HCT116 (cell line): Measurements from ENCODE around the gene NCAPH2. TPM values are rescaled to one million over a fixed set of nuclear protein-coding genes. Genes with fewer than 3 reads are reported as not detected.

Experiments
- ATAC-seq: fragments of 200-7000 bp; cut with Tn5 transposase; 2 replicates; pipeline ENCODE4 v1.9.1; 2020; ENCODE audit warnings: mild to moderate bottlenecking, moderate library complexity
- BruUV-seq: library from RNA; stranded (reverse); fragments of 400-500 nt; replicated peaks from 2 replicates; lab custom pipeline; 2021; lab: Mats Ljungman, UMichigan
- CTCF ChIA-PET: fragments of 300-600 bp; sonication (Branson Sonifier 250); formaldehyde crosslinking; loops from one replicate; lab custom pipeline; 2021; ENCODE audit warnings: antibody characterized with exemption; lab: Charles Lee
- POLR2A ChIA-PET: fragments of 300-600, 350-600 bp; sonication (Branson Sonifier 250); formaldehyde crosslinking; loops from one replicate; lab custom pipeline; 2021; ENCODE audit warnings: antibody characterized with exemption; lab: Charles Lee
- RAD21 ChIA-PET, 2 experiments: fragments of 300-600 bp; sonication (Branson Sonifier 250); formaldehyde crosslinking; loops; one replicate each; lab custom pipeline; 2023; ENCODE audit warnings: low total read pairs in 2 of 2; ENCODE audit not compliant: uncharacterized antibody in 2 of 2, unreplicated experiment in 2 of 2, low non-redundant PET in 1 of 2; lab: Charles Lee
- DNase-seq: peaks from one replicate; pipeline ENCODE4 v3.0.0-alpha.2; 2010; ENCODE audit warnings: low read depth, low spot score
- H2AFZ ChIP-seq: fragments of 200-600 bp; shearing (Covaris generic), sonication (generic); 2 replicates; pipeline ENCODE4 v1.6.1; 2017; ENCODE audit warnings: low read depth, mixed run types, mixed read lengths, antibody characterized with exemption, low read length; ENCODE audit not compliant: poor library complexity, severe bottlenecking
- H3K27ac ChIP-seq: 2 replicates; pipeline ENCODE4 v1.5.1; 2012; ENCODE audit warnings: low read depth, low read length
- H3K27me3 ChIP-seq: fragments of 200-600 bp; sonication (generic); 2 replicates; pipeline ENCODE4 v1.6.1; 2016; ENCODE audit warnings: mixed run types, low read length, mixed read lengths; ENCODE audit not compliant: insufficient read depth
- H3K36me3 ChIP-seq, 2 experiments: fragments of 200-500 bp in 1 of 2; fragments of 200-600 bp in 1 of 2; sonication (Bioruptor generic) in 1 of 2; sonication (generic) in 1 of 2; 2 replicates each; pipeline versions ENCODE4 v1.5.1 to v1.6.1; 2014 to 2016; ENCODE audit warnings: low read length in 2 of 2, inconsistent platforms in 1 of 2, mixed read lengths in 1 of 2, mixed run types in 1 of 2; ENCODE audit not compliant: insufficient read depth in 2 of 2, control insufficient read depth in 1 of 2
- H3K4me1 ChIP-seq, 2 experiments: fragments of 200-600 bp in 1 of 2; sonication (generic) in 1 of 2; 2 replicates each; pipeline versions ENCODE4 v1.5.1 to v1.6.1; 2012 to 2017; ENCODE audit warnings: low read length in 2 of 2, inconsistent platforms in 1 of 2, mild to moderate bottlenecking in 1 of 2, mixed read lengths in 1 of 2, mixed run types in 1 of 2, moderate library complexity in 1 of 2; ENCODE audit not compliant: insufficient read depth in 2 of 2, control insufficient read depth in 1 of 2
- H3K4me2 ChIP-seq: fragments of 200-600 bp; sonication (generic); 2 replicates; pipeline ENCODE4 v1.6.1; 2017; ENCODE audit warnings: mixed run types, low read length, mixed read lengths
- H3K4me3 ChIP-seq, 2 experiments: fragments of 200-600 bp in 1 of 2; sonication (generic) in 1 of 2; replicated peaks in 1 of 2; 2 replicates each; pipeline ENCODE4 v1.5.1; 2011 to 2016; ENCODE audit warnings: low read length in 2 of 2, control low read depth in 1 of 2, low read depth in 1 of 2, mild to moderate bottlenecking in 1 of 2, mixed read lengths in 1 of 2, mixed run types in 1 of 2
- H3K79me2 ChIP-seq: fragments of 200-600 bp; sonication (generic); 2 replicates; pipeline ENCODE4 v1.6.1; 2017; ENCODE audit warnings: mild to moderate bottlenecking, mixed run types, low read length, moderate library complexity, mixed read lengths; ENCODE audit not compliant: insufficient read depth
- H3K9ac ChIP-seq: fragments of 200-600 bp; sonication (generic); 2 replicates; pipeline ENCODE4 v1.6.1; 2016; ENCODE audit warnings: low read length, mixed read lengths
- H3K9me2 ChIP-seq: fragments of 200-600 bp; sonication (generic), shearing (Covaris generic); 2 replicates; pipeline ENCODE4 v1.6.1; 2017; ENCODE audit warnings: mixed run types, mild to moderate bottlenecking, moderate library complexity; ENCODE audit not compliant: insufficient read depth
- H3K9me3 ChIP-seq, 2 experiments: fragments of 200-500 bp in 1 of 2; fragments of 200-600 bp in 1 of 2; sonication (Bioruptor generic) in 1 of 2; sonication (generic) in 1 of 2; 2 replicates each; pipeline ENCODE4 v1.6.1; 2014 to 2017; ENCODE audit warnings: low read length in 2 of 2, mixed read lengths in 2 of 2, inconsistent platforms in 1 of 2, low read depth in 1 of 2, mild to moderate bottlenecking in 1 of 2, mixed run types in 1 of 2, moderate library complexity in 1 of 2; ENCODE audit not compliant: control insufficient read depth in 1 of 2, insufficient read depth in 1 of 2
- H4K20me1 ChIP-seq: fragments of 200-600 bp; sonication (generic), shearing (Covaris generic); 2 replicates; pipeline ENCODE4 v1.6.1; 2017; ENCODE audit warnings: mixed run types, mild to moderate bottlenecking, moderate library complexity; ENCODE audit not compliant: insufficient read depth
- CEBPB ChIP-seq: IDR thresholded peaks from 2 replicates; pipeline ENCODE4 v1.6.1; 2012; ENCODE audit warnings: low read depth
- ELF1 ChIP-seq: IDR thresholded peaks from 2 replicates; pipeline ENCODE4 v1.6.1; 2012; ENCODE audit warnings: low read depth, borderline replicate concordance
- EZH2 ChIP-seq: fragments of 200-600 bp; sonication (generic); IDR thresholded peaks from 2 replicates; pipeline ENCODE4 v1.6.1; 2017; ENCODE audit warnings: antibody characterized with exemption, mixed run types
- EZH2phosphoT487 ChIP-seq: fragments of 200-600 bp; IDR thresholded peaks from 2 replicates; pipeline ENCODE4 v1.6.1; 2018; ENCODE audit warnings: antibody characterized with exemption, borderline replicate concordance
- FOSL1 ChIP-seq: IDR thresholded peaks from 2 replicates; pipeline ENCODE4 v1.6.1; 2012; ENCODE audit warnings: low read depth
- MAX ChIP-seq: IDR thresholded peaks from 2 replicates; pipeline ENCODE4 v1.6.1; 2012
- POLR2A ChIP-seq: IDR thresholded peaks from 2 replicates; pipeline ENCODE4 v1.7.0; 2011; ENCODE audit warnings: borderline replicate concordance; ENCODE audit not compliant: insufficient read depth, insufficient read length; ENCODE audit errors: extremely low read depth
- REST ChIP-seq: IDR thresholded peaks from 2 replicates; pipeline ENCODE4 v1.6.1; 2012; ENCODE audit warnings: low read depth
- SIN3A ChIP-seq: IDR thresholded peaks from 2 replicates; pipeline ENCODE4 v1.6.1; 2012; ENCODE audit warnings: low read depth
- SP1 ChIP-seq: IDR thresholded peaks from 2 replicates; pipeline ENCODE4 v1.6.1; 2012; ENCODE audit warnings: low read depth
- SRF ChIP-seq: IDR thresholded peaks from 2 replicates; pipeline ENCODE4 v1.6.1; 2012; ENCODE audit warnings: low read depth
- intact Hi-C: fragments of 100-400 bp; cut with micrococcal nuclease; formaldehyde crosslinking; loops from 2 replicates; pipeline ENCODE4 v1.10.0; 2022
- total RNA-seq: library from RNA; stranded (reverse); gene quantifications from one replicate; pipeline ENCODE4 v1.2.1, GENCODE V29; 2021; ENCODE audit not compliant: unreplicated experiment
- TF ChIP-seq, protein P1 (sequence below): IDR thresholded peaks from 2 replicates; pipeline ENCODE4 v1.6.1; 2011; ENCODE audit warnings: mild to moderate bottlenecking, low read length, moderate library complexity; ENCODE audit not compliant: insufficient replicate concordance; ENCODE audit errors: extremely low read depth
- TF ChIP-seq, protein P2 (sequence below), 3 experiments: fragments of 200-600 bp in 1 of 3; sonication (generic) in 1 of 3; IDR thresholded peaks in 2 of 3; conservative IDR thresholded peaks in 1 of 3; 2 replicates each; pipeline ENCODE4 v1.5.1; 2012 to 2017; ENCODE audit warnings: low read depth in 2 of 3, low read length in 2 of 3, antibody characterized with exemption in 1 of 3, borderline replicate concordance in 1 of 3, control low read depth in 1 of 3, mild to moderate bottlenecking in 1 of 3, mixed read lengths in 1 of 3, mixed run types in 1 of 3, moderate library complexity in 1 of 3; ENCODE audit not compliant: insufficient read depth in 1 of 3

NCAPH2 gene
- total RNA-seq, 1 experiment from 2014 or later: 99.1 TPM

DNA sequence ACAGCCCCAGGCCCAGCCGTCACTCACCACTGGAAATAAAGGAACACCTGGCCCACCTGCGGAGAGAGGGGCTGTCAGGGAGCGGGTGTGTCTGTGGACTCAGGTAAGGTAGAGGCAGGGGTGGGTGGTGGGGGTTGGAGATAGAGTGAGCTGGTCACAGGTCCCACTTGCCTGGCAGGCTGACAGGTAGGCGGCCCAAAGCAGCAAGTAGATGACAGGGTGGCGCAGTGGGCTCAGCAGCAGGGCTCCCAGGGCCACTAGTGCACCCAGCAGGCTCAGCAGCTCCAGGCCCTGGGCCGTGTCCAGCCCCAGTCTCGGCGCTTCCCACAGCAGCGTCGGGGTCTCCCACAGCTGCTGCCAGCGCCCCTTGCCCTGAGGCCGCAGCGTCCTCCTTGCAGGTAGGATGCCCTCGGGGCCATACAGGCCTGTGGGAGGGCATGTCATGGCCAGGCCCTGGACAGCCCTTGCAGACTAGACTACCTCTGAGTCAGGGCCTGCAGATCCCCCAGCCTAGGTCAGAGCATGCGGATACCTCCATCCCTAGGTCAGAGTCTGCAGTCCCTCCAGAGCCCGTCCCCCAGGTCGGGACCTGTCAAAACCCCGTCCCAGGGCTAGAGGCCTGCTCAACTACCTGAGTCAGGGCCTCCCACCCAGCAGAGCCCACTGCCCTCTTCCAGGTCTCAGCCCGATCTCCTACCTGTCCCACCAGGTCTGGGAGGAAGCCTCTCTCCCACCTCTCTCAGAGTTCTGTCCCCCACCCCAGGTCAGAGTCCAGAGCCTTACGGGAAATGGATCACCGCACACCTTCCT is 1.2 kb upstream of the NCAPH2 start:
- no peak for DNase-seq
- intact Hi-C loops: no loop called here
- Histone ChIP-seq H3K4me2 (peak overlapping the region; percentile 93), H3K9me2 (no peaks in the 10 kb centered on the region), H3K4me3 (peak overlapping the region; percentile 67 to 99), H3K4me1 (peaks cover 10 to 17% of the 10 kb centered on the region in 2 experiments), H3K9ac (peak overlapping the region; percentile 94), H4K20me1 (no peaks in the 10 kb centered on the region), H3K27me3 (no peaks in the 10 kb centered on the region), H3K79me2 (peaks cover 45% of the 10 kb centered on the region), H3K36me3 (peaks cover 0 to 8% of the 10 kb centered on the region in 2 experiments; a peak in 1 of 4 replicates), H3K27ac (peak overlapping the region; percentile 61), H2AFZ (no peak overlapping the region)
- ChIA-PET POLR2A (no interaction called here), RAD21 (interaction anchor here in 1 of 2 experiments (0.8 kb wide), 1 partner anchor 19 kb away, joined by 4 read pairs; the partner anchor contains the start of gene SCO2), CTCF (interaction anchor here (1.5 kb wide), 1 partner anchor 9 kb away, joined by 10 read pairs; no protein-coding TSS in a partner anchor)
- 0 out of 2 replicates have a peak, but pooled peaks have one; percentile 1 for ATAC-seq
- TSS peak; percentile 79 for BruUV-seq
- TF ChIP-seq FOSL1 (no peak), ELF1 (no peak), EZH2 (no peak), SIN3A (no peak), MAX (no peak), EZH2phosphoT487 (no peak), SP1 (no peak), REST (no peak), CEBPB (no peak), SRF (no peak), POLR2A (no peak)
- TF ChIP-seq, protein P1, sequence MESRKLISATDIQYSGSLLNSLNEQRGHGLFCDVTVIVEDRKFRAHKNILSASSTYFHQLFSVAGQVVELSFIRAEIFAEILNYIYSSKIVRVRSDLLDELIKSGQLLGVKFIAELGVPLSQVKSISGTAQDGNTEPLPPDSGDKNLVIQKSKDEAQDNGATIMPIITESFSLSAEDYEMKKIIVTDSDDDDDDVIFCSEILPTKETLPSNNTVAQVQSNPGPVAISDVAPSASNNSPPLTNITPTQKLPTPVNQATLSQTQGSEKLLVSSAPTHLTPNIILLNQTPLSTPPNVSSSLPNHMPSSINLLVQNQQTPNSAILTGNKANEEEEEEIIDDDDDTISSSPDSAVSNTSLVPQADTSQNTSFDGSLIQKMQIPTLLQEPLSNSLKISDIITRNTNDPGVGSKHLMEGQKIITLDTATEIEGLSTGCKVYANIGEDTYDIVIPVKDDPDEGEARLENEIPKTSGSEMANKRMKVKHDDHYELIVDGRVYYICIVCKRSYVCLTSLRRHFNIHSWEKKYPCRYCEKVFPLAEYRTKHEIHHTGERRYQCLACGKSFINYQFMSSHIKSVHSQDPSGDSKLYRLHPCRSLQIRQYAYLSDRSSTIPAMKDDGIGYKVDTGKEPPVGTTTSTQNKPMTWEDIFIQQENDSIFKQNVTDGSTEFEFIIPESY: no peak
- TF ChIP-seq, protein P2, sequence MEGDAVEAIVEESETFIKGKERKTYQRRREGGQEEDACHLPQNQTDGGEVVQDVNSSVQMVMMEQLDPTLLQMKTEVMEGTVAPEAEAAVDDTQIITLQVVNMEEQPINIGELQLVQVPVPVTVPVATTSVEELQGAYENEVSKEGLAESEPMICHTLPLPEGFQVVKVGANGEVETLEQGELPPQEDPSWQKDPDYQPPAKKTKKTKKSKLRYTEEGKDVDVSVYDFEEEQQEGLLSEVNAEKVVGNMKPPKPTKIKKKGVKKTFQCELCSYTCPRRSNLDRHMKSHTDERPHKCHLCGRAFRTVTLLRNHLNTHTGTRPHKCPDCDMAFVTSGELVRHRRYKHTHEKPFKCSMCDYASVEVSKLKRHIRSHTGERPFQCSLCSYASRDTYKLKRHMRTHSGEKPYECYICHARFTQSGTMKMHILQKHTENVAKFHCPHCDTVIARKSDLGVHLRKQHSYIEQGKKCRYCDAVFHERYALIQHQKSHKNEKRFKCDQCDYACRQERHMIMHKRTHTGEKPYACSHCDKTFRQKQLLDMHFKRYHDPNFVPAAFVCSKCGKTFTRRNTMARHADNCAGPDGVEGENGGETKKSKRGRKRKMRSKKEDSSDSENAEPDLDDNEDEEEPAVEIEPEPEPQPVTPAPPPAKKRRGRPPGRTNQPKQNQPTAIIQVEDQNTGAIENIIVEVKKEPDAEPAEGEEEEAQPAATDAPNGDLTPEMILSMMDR (IDR thresholded peaks at IDR 0.05 in 2 of 3, conservative IDR thresholded peaks at IDR 0.05 in 1 of 3; ENCODE audit: borderline replicate concordance in 1 of 3, insufficient read depth in 1 of 3, low read depth in 2 of 3, low read length in 2 of 3): no peak
- TF ChIP-seq, all 23 proteins: peak for 0
- H3K9me3 ChIP-seq: no peaks in the 10 kb centered on the region
